Measurements from ENCODE around the gene CPPED1.

The CPPED1 gene

DNA sequence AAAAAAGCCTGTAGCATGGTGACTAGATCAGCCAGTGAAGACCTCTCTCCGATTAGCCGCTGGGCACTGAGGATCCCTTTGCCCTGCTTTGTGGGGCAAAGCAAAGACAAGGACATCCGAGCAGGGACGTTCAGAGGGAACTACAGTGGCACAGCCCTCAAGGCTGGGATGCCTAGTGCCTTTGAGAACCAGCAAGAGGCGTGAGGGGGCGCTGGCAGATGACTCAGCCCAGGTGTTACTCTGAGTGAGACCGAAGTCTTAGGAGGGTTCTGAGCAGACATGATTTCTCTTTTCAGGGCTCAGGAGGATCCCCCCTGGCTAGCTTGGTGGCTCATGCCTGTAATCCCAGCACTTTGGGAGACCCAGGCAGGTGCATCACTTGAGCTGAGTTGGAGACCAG lies 178.6 kb downstream of the CPPED1 start:
- Histone ChIP-seq H3K4me1 (ENCODE audit: control insufficient read depth, insufficient read depth, low read length, poor library complexity, severe bottlenecking) (no peaks in the 10 kb centered on the region), H3K27me3 (replicated peaks; ENCODE audit: control insufficient read depth, insufficient read depth, low read length, poor library complexity, severe bottlenecking) (no peaks in the 10 kb centered on the region), H3K27ac (ENCODE audit: insufficient read depth, low read length, poor library complexity, severe bottlenecking) (no peak overlapping the region), H3K9me3 (ENCODE audit: control insufficient read depth, low read length) (no peaks in the 10 kb centered on the region), H3K36me3 (ENCODE audit: control insufficient read depth, insufficient read depth, low read length) (no peaks in the 10 kb centered on the region), H3K4me3 (ENCODE audit: insufficient read depth, low read depth, low read length, poor library complexity, severe bottlenecking) (no peak overlapping the region)
- DNase-seq = no peak

DNA sequence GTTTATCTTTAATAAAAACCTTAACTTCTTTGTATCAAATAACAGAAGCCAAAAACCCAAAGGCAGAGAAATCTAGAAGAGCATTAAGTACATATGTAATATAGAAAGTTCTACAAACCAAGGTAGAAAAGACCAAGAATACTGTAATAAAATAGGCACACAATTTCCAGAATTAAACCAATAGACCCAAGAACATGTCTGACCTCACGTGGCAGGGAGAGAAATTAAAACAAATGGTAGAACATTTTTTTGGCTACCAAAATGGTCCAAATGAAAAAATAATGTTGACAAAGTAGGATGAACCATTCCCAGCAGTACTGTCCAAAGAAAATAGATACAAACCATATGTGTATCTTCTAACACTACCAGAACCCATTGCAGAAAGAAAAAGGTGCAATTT lies 183.5 kb downstream of the CPPED1 start:
- no peak for DNase-seq
- Histone ChIP-seq H3K4me3 (ENCODE audit: insufficient read depth, low read depth, low read length, poor library complexity, severe bottlenecking) (no peak overlapping the region), H3K9me3 (ENCODE audit: control insufficient read depth, low read length) (no peaks in the 10 kb centered on the region), H3K27ac (ENCODE audit: insufficient read depth, low read length, poor library complexity, severe bottlenecking) (no peak overlapping the region), H3K4me1 (ENCODE audit: control insufficient read depth, insufficient read depth, low read length, poor library complexity, severe bottlenecking) (no peaks in the 10 kb centered on the region), H3K36me3 (ENCODE audit: control insufficient read depth, insufficient read depth, low read length) (no peaks in the 10 kb centered on the region), H3K27me3 (replicated peaks; ENCODE audit: control insufficient read depth, insufficient read depth, low read length, poor library complexity, severe bottlenecking) (no peaks in the 10 kb centered on the region)

DNA sequence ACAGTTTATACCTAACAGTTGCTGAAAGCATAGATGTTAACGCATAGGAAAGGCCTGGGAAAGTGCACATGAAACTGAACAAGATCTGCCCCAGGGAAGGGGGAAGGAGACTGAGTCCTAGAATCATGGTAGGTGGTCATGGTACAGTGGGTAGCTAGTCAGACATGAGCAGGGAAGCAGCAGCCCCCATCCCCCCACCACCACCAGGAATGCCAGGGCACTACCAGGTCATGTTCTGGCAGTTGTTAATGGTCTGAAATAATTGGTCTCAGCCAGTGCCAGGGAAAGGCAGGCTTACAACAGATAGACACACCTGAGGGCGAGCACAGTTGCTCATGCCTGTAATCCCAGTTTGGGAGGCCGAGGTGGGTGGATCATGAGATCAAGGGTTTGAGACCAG lies 185.2 kb downstream of the CPPED1 start:
- Histone ChIP-seq H3K9me3 (ENCODE audit: control insufficient read depth, low read length) (no peaks in the 10 kb centered on the region), H3K27ac (ENCODE audit: insufficient read depth, low read length, poor library complexity, severe bottlenecking) (no peak overlapping the region), H3K4me3 (ENCODE audit: insufficient read depth, low read depth, low read length, poor library complexity, severe bottlenecking) (no peak overlapping the region), H3K27me3 (replicated peaks; ENCODE audit: control insufficient read depth, insufficient read depth, low read length, poor library complexity, severe bottlenecking) (peaks cover 5% of the 10 kb centered on the region), H3K4me1 (ENCODE audit: control insufficient read depth, insufficient read depth, low read length, poor library complexity, severe bottlenecking) (no peaks in the 10 kb centered on the region), H3K36me3 (ENCODE audit: control insufficient read depth, insufficient read depth, low read length) (no peaks in the 10 kb centered on the region)
- DNase-seq = no peak

DNA sequence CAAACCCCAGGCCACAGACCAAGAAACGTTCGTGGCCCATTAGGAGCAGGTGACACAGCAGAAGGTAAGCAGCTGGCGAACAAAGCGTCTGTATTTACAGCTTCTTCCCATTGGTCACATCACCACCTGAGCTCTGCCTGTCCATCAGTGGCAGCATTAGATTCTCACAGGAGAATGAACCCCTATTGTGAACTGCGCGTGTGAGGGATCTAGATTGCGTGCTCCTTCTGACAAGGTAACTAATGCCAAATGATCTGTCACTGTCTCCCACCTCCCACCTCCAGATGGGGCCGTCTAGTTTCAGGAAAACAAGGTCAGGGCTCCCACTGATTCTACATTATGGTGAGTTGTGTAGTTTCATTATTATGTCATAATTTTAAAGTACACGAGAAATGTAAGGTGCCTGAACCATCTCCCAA lies 186.3 kb downstream of the CPPED1 start:
- Histone ChIP-seq H3K27ac (ENCODE audit: insufficient read depth, low read length, poor library complexity, severe bottlenecking) (no peak overlapping the region), H3K4me3 (ENCODE audit: insufficient read depth, low read depth, low read length, poor library complexity, severe bottlenecking) (no peak overlapping the region), H3K9me3 (ENCODE audit: control insufficient read depth, low read length) (no peaks in the 10 kb centered on the region), H3K27me3 (replicated peaks; ENCODE audit: control insufficient read depth, insufficient read depth, low read length, poor library complexity, severe bottlenecking) (peaks cover 5% of the 10 kb centered on the region), H3K36me3 (ENCODE audit: control insufficient read depth, insufficient read depth, low read length) (no peaks in the 10 kb centered on the region), H3K4me1 (ENCODE audit: control insufficient read depth, insufficient read depth, low read length, poor library complexity, severe bottlenecking) (no peaks in the 10 kb centered on the region)
- no peak for DNase-seq

DNA sequence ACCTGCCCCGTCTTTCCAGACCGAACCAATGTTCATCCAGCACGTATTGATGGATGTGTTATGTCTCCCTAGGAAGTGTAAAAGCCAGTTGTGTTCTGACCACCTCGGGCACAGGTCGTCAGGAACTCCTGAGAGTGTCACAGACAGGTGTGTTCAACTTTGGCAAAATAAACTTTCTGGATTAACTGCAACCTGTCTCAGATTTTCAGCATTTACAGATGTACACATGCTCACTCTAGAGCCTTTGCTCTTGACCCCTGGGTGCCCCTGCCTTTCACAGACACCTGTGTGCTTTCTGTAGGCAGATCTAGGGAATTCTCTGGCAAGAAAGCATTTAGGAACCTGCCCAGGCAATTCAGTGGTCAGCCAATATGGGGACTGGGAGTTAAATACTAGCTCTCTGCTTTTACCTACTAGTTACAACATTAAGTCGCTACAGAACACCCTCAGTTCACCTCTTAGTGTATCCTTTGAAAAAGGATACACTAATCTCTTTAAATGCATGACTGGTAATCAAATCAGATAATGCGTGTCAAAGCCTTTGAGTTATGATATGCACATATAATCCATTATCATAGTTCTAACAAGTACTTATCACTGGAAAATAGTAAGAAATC lies 188.9 kb downstream of the CPPED1 start:
- Histone ChIP-seq H3K36me3 (ENCODE audit: control insufficient read depth, insufficient read depth, low read length) (no peaks in the 10 kb centered on the region), H3K27me3 (replicated peaks; ENCODE audit: control insufficient read depth, insufficient read depth, low read length, poor library complexity, severe bottlenecking) (peaks cover 5% of the 10 kb centered on the region), H3K4me1 (ENCODE audit: control insufficient read depth, insufficient read depth, low read length, poor library complexity, severe bottlenecking) (no peaks in the 10 kb centered on the region), H3K9me3 (ENCODE audit: control insufficient read depth, low read length) (no peaks in the 10 kb centered on the region), H3K4me3 (ENCODE audit: insufficient read depth, low read depth, low read length, poor library complexity, severe bottlenecking) (no peak overlapping the region), H3K27ac (ENCODE audit: insufficient read depth, low read length, poor library complexity, severe bottlenecking) (no peak overlapping the region)
- no peak for DNase-seq

DNA sequence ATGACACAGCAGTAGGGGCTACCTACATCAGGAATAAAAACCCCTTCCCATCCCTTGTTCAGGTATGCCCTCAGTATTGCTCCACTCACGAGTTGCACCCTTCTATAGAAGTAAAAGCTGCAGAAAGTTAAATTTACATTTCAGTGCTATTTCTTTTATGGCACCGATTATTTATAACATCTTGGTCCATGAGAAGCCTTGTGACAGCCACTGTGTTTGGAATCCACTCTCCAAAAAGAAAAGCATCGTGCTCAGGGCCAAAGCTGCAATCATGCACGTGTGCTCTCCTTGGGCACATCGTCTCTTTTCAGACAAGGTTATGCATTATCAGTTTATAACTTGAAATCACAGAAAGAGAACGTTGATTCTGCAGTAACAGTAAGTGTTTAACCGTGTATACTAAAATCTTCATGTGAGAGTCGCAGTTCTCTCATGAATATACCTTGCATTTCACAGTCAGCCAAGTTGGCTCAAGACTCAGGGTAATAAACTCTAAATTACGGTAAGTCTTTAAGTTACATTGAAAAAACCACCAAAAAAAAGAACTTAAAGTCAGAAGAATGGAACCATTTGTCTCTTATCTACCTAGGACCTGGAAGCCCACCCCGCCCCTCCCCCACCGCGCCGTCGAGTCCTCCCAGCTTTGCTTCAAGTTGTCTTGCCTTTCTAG lies 189.6 kb downstream of the CPPED1 start:
- no peak for DNase-seq
- peaks cover 5% of the 10 kb centered on the region for H3K27me3 ChIP-seq (replicated peaks; ENCODE audit: control insufficient read depth, insufficient read depth, low read length, poor library complexity, severe bottlenecking)
- no peaks in the 10 kb centered on the region for H3K36me3 ChIP-seq (ENCODE audit: control insufficient read depth, insufficient read depth, low read length)
- no peaks in the 10 kb centered on the region for H3K4me1 ChIP-seq (ENCODE audit: control insufficient read depth, insufficient read depth, low read length, poor library complexity, severe bottlenecking)
- no peaks in the 10 kb centered on the region for H3K9me3 ChIP-seq (ENCODE audit: control insufficient read depth, low read length)
- H3K4me3 ChIP-seq (ENCODE audit: insufficient read depth, low read depth, low read length, poor library complexity, severe bottlenecking) = no peak overlapping the region
- no peak overlapping the region for H3K27ac ChIP-seq (ENCODE audit: insufficient read depth, low read length, poor library complexity, severe bottlenecking)

DNA sequence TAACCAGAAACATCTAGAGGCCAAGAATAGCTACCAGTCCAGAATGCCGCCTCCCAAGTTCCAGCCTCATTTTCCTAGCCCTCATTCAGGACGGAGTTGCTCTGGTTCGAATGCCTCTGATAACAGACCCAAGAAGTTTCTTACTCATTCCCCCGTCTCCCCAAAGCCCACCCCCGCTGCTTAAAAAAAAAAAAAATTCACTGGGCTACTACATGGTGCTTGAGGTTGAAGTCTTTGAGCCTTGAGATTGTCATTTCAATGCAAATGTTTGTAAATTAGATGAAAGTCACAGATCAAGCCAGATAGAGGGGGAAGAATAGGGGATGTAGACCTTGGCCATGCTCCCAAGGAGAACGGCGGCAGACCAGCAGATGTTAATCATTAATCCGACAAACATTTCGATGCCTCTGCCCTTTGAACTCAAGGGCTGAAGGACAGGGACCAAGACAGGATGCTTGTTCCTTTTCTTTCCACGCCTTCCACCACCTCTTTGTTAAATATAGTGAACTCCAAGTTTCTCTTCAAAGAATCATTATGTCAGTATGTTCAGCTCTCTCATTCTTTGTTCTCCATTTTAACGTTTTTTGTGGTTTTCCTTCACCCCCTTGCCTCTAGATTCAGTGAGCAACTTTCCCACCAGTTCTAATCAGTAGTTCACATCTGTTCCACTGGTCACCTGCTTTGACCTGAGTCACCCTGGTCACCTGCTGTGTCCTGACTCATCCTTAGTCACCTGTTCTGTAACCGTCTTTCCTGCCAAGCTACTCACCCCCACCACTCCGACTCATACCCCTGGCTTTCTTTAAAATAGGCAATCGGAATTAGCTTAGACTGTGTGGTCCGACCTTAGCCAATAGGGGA lies 190.3 kb downstream of the CPPED1 start:
- no peaks in the 10 kb centered on the region for H3K9me3 ChIP-seq (ENCODE audit: control insufficient read depth, low read length)
- no peak for DNase-seq
- H3K4me1 ChIP-seq (ENCODE audit: control insufficient read depth, insufficient read depth, low read length, poor library complexity, severe bottlenecking) = no peaks in the 10 kb centered on the region
- H3K4me3 ChIP-seq (ENCODE audit: insufficient read depth, low read depth, low read length, poor library complexity, severe bottlenecking) = no peak overlapping the region
- H3K27me3 ChIP-seq (replicated peaks; ENCODE audit: control insufficient read depth, insufficient read depth, low read length, poor library complexity, severe bottlenecking) = peaks cover 5% of the 10 kb centered on the region
- H3K27ac ChIP-seq (ENCODE audit: insufficient read depth, low read length, poor library complexity, severe bottlenecking) = no peak overlapping the region
- H3K36me3 ChIP-seq (ENCODE audit: control insufficient read depth, insufficient read depth, low read length) = no peaks in the 10 kb centered on the region

DNA sequence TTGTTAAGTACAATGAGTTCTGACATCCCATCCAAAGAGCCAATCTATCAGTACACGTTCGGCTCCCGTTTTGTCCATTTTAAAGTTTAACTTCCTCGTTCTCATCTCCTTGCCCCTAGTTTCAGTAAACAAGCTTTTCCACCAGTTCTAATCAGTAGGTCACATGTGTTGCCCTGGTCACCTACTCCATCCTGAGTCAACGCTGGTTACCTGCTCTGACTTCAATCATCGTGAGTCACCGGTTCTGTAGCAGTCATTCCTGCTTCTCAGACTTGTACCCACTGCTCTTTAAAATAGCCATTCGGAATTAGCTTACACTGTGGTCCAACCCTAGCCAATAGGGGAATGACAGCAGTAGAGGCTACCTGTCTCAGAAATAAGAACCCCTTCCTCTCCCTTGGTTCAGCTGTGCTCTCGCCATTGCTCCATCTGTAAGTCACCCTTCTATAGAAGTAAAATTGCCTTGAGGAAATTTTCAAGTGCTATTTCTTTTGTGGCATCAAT lies 191.0 kb downstream of the CPPED1 start:
- H3K4me1 ChIP-seq (ENCODE audit: control insufficient read depth, insufficient read depth, low read length, poor library complexity, severe bottlenecking) = no peaks in the 10 kb centered on the region
- no peaks in the 10 kb centered on the region for H3K9me3 ChIP-seq (ENCODE audit: control insufficient read depth, low read length)
- DNase-seq = no peak
- no peak overlapping the region for H3K4me3 ChIP-seq (ENCODE audit: insufficient read depth, low read depth, low read length, poor library complexity, severe bottlenecking)
- no peaks in the 10 kb centered on the region for H3K36me3 ChIP-seq (ENCODE audit: control insufficient read depth, insufficient read depth, low read length)
- H3K27ac ChIP-seq (ENCODE audit: insufficient read depth, low read length, poor library complexity, severe bottlenecking) = no peak overlapping the region
- peaks cover 5% of the 10 kb centered on the region for H3K27me3 ChIP-seq (replicated peaks; ENCODE audit: control insufficient read depth, insufficient read depth, low read length, poor library complexity, severe bottlenecking)

DNA sequence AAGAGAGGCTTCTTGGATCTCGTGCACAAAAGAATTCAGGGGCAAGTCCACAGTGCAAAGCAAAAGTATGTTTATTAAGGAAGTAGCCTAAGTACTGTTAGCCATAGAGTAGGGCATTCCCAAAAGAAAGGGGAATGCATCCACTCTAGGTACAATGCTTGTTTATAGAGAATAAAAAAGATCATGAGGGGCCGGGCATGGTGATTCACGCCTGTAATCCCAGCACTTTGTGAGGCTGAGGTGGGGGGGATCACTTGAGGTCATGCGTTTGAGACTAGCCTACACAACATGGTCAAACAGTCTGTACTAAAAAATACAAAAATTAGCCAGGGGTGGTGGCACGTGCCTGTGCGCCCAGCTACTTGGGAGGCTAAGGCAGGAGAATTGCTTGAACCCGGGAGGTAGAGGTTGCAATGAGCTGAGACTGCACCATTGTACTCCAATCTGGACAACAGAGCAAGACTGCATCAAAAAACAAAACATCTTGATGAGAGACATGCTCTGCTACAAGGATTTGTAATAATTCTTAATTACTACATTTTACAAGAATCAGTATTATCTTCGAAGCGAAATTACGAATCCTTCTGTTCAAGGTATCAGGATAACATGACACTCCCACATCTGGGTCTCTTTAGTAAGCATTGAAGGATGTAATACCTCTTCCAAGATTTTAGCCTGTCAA lies 191.6 kb downstream of the CPPED1 start:
- Histone ChIP-seq H3K27me3 (replicated peaks; ENCODE audit: control insufficient read depth, insufficient read depth, low read length, poor library complexity, severe bottlenecking) (peaks cover 5% of the 10 kb centered on the region), H3K36me3 (ENCODE audit: control insufficient read depth, insufficient read depth, low read length) (no peaks in the 10 kb centered on the region), H3K4me3 (ENCODE audit: insufficient read depth, low read depth, low read length, poor library complexity, severe bottlenecking) (no peak overlapping the region), H3K4me1 (ENCODE audit: control insufficient read depth, insufficient read depth, low read length, poor library complexity, severe bottlenecking) (no peaks in the 10 kb centered on the region), H3K9me3 (ENCODE audit: control insufficient read depth, low read length) (no peaks in the 10 kb centered on the region), H3K27ac (ENCODE audit: insufficient read depth, low read length, poor library complexity, severe bottlenecking) (no peak overlapping the region)
- no peak for DNase-seq

Measured in effector memory CD4-positive, alpha-beta T cell (primary cell).